Neural progenitor cell (in vitro differentiated cells): ENCODE data around the gene RNF214.

Source experiments
- EZH2 ChIP-seq: fragments of 200-600 bp; sonication (generic); IDR thresholded peaks from 2 replicates; pipeline ENCODE4 v1.6.1; 2017; ENCODE audit warnings: antibody characterized with exemption, mild to moderate bottlenecking, moderate library complexity
- EZH2phosphoT487 ChIP-seq: fragments of 200-600 bp; sonication (generic); IDR thresholded peaks from 2 replicates; pipeline ENCODE4 v1.6.1; 2017; ENCODE audit warnings: antibody characterized with exemption
- TF ChIP-seq, protein P1 (sequence below): fragments of 200-600 bp; sonication (generic); IDR thresholded peaks from 2 replicates; pipeline ENCODE4 v1.5.1; 2017; ENCODE audit warnings: antibody characterized with exemption, mild to moderate bottlenecking

DNA sequence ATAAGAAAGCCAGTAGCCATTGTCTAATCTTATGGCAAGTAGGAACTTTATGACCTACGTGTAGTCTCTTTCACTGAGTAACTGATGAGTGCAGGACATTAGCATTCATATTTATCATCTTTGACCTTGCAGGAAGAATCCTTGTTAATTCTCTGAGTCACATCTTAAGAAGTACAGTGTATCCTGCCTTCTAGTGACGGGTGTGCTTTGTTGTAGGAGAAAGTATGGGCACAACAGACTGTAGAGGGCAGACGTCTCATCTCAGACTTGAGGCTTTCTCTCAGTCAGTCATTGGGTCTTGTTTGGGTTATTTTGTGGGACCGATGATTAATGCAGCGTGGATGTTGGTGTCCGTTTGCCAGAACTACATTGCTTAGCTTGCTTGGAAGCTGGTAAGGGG is 6.8 kb downstream of the RNF214 start:
- TF ChIP-seq, protein P1, sequence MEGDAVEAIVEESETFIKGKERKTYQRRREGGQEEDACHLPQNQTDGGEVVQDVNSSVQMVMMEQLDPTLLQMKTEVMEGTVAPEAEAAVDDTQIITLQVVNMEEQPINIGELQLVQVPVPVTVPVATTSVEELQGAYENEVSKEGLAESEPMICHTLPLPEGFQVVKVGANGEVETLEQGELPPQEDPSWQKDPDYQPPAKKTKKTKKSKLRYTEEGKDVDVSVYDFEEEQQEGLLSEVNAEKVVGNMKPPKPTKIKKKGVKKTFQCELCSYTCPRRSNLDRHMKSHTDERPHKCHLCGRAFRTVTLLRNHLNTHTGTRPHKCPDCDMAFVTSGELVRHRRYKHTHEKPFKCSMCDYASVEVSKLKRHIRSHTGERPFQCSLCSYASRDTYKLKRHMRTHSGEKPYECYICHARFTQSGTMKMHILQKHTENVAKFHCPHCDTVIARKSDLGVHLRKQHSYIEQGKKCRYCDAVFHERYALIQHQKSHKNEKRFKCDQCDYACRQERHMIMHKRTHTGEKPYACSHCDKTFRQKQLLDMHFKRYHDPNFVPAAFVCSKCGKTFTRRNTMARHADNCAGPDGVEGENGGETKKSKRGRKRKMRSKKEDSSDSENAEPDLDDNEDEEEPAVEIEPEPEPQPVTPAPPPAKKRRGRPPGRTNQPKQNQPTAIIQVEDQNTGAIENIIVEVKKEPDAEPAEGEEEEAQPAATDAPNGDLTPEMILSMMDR: no peak
- TF ChIP-seq EZH2phosphoT487 (no peak), EZH2 (no peak)
